NCI-H1417 (cell line): ENCODE results near the gene HMCN2.
A peak's percentile ranks its signal among the peaks of the same experiment; 100 is the strongest.

Source experiments
- DNase-seq, 3 experiments: peaks; one replicate each; lab custom pipeline; 2025; lab: John Stamatoyannopoulos, UW

Gene HMCN2

DNA sequence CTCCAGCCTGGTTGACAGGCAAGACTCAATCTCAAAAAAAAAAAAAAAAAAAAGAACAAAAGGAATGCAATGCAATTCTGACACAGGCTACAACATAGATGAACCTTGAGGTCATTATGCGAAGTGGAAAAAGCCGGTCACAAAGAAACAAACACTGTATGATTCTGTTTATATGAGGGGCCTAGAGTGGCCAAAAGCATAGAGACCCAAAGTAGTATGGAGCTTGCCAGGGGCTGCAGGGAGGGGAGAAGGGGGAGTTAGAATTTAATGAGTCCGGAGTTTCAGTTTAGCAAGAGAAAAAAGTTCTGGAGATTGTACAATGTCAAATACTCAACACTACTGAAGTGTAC, 146.0 kb downstream of the HMCN2 start:
- no peak for DNase-seq

DNA sequence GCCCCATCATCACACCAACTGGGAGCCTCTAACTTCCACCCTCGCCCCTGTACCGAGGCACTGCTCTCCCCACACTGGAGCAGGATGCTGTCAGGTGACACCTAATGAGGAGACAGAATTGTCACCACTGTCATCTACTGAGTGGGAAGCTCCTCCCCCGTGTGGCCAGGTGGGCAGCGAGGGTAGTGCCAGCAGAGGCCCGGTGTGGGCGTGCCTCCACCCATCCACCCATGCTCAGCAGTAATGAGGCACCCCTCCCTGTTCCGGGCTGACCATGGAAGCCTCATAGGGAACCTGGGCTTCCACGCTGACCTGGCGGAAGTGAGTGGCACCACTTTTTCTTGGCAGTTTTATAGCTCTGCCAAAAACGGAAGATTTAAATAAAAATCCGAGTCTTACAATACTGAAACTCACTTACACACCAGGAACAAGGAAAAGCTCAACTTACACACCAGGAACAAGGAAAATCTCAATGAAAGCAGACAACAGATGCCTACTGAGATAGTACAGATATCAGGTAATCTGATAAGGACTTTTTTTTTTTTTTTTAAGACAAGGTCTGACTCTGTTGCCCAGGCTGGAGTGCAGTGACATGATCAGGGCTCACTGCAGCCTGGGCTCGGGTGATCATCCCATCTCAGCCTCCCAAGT, 148.6 kb downstream of the HMCN2 start:
- no peak for DNase-seq

DNA sequence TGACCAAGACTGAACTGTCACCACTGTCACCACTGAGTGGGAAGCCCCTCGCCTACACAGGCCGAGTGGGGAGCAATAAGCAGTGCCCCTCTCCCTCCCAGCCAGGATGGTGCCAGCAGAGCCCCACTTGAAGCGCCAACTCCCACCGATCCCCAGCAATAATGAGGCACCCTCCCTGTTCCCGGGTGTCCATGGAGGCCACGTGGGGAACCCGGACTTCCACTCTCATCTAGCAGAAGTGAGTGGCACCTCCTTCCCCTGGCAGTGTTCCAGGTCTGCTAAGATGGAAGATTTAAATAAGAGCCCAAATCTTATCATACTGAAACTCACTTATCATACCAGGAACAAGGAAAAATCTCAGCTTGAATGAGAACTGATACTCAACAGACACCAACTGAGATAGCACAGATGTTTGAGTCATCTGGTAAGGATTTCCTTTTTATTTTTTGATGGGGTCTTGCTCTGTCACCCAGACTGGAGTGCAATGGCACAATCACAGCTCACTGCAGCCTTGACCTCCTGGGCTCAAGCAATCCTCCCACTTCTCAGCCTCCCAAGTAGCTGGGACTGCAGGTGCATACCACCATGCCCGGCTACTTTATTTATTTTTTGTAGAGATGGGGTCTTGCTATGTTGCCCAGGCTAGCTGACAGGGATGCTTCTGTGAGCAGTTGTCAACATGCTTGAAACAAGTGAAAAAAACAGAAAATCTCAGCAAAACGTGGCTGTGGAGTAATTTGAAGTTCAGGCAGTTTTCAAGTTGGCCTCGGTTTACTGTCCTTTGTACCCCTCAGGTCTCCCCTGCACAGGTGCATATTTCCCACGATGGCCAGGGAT, 149.6 kb downstream of the HMCN2 start:
- DNase-seq: no peak

DNA sequence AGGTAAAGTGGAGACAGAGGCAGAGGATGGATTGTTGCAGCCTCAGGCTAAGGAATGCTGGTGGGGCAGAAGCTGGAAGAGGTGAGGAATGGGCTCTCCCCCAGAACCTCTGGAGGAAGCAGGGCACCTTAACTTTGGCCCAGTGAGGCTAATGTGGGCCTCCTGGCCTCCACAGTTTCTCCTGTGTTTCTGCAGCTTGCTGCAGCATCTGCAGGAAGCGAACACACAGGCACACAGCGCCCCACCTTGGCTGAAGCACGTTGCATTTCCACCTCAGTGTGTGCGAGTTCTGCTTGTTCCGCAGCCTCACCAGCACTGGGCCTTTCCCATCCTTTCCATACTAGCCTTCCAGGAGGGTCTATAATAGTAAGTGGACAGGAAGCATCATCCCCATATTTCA, 152.0 kb downstream of the HMCN2 start:
- no peak for DNase-seq

DNA sequence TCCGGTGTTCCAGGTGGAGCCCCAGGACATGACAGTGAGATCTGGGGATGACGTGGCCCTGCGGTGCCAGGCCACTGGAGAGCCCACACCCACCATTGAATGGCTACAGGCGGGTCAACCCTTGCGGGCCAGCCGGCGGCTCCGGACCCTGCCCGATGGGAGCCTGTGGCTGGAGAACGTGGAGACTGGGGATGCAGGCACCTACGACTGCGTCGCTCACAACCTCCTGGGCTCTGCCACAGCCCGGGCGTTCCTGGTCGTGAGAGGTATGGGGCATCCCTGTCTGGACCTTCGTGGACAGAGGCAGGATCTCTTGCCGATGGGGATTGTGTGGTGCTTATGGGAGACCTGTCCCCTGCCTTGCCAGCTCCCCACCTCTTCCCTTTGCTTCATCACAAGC, 153.2 kb downstream of the HMCN2 start:
- DNase-seq: no peak

DNA sequence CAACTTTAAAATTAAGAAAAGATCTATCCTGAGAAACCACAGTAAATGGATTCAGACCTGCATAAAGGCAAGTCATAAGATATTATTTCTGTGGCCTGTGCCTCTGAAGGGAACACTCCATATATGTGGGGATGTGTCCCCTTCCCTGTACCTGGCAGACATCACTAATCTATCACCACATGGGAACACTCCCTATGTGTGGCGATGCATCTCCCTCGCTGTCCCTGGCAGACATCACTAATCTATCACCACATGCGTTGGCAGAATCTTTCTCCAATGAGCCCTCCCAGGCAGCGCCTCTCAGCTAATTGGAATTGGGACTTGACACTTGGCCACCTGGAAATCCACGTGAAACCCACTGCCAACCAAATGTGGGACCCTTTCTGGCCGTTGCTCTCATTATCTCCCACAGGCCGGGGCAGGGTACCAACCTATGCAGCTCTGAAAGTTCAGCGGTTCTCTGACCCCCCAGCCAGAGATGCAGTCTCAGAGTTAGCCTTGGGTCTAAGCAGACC, 154.0 kb downstream of the HMCN2 start:
- no peak for DNase-seq

DNA sequence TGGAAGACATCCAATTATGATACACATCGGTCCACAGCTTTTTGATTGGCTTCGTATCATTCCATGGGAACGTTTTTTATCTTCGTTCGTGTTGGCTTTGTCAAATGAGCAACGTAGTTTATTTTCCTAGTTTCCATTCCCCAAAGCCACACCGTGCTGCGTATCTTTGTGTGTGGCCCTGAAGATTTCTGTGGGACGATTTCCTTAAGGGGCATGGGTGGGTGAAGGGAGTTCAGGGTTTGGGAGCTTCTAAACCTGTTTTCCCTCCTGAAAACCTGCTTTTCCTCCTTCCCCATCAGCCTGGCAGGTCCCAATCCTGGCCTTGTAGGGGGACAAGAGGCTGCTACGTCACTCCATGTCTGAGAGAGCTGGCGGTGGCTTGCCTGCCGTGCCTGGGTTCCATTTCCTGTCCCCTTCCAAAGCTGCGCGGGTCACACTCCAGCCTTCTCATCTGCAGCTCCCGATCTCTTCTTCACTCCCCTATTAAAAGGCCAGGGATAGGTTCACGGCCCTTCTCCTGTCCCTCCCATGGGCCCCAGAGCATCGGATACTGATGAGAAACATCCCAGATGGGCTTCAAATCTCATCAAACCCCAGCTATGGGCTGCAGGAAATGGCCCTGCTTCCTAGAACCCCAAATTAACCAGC, 155.7 kb downstream of the HMCN2 start:
- DNase-seq: no peak

DNA sequence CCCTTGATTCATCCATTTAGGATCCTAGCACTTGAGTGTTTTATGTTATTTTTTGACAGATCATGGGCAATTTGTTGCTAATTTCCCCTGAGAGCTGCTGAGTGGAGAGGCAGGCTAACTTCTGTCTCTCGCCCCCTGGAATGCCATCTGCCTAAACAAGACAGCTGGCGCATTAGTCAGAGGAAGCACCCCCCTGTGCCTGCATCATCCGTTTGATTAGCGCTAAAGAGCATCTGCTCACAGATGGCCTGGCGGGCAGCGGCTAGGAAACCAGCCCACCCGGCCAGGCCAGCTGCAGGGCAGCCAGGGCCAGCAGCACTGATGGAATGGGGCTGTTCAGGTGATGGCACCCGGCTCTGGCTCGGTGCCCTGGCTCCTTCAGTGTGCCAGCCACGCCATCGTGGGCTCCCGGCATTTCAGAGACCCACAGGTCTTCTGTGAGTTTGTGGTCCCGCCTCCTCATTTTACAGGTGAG, 156.3 kb downstream of the HMCN2 start:
- peak in 2 of 3 experiments; percentile 81 to 92 for DNase-seq

DNA sequence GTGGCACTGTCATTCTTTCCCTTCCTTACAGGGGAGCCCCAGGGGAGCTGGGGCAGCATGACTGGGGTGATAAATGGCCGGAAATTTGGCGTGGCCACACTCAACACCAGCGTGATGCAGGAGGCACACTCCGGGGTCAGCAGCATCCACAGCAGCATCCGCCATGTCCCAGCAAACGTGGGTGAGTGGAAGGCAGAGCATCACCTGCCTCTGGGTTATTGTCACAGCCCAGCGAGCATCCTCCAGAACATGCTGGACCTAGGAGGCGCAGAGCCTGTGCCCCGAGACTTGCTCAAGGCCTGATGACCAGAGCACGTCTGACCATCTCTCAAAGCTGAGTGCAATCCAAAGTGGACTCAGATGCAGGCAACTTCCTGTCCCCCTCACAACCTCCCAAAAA, 157.0 kb downstream of the HMCN2 start:
- DNase-seq: no peak

DNA sequence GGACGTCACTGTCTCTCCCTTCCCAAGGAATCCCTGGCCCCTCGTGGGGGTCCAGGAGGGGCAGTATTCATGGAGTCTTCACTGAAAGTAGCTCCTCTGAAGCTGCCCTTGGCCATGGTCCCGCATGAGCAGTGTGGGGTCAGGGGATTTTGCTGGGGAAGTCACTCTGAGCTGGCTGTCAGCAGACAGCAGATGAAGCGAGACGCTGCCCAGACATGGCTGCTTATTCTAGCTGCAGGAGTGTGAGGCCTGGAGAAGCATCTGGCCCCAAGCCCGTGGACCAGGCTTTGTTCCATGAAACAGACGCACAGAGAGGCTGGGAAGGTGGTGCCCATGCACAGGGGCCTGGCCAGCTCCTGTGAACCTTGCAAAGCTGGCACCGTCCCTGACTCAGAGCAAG, 157.7 kb downstream of the HMCN2 start:
- DNase-seq: no peak

DNA sequence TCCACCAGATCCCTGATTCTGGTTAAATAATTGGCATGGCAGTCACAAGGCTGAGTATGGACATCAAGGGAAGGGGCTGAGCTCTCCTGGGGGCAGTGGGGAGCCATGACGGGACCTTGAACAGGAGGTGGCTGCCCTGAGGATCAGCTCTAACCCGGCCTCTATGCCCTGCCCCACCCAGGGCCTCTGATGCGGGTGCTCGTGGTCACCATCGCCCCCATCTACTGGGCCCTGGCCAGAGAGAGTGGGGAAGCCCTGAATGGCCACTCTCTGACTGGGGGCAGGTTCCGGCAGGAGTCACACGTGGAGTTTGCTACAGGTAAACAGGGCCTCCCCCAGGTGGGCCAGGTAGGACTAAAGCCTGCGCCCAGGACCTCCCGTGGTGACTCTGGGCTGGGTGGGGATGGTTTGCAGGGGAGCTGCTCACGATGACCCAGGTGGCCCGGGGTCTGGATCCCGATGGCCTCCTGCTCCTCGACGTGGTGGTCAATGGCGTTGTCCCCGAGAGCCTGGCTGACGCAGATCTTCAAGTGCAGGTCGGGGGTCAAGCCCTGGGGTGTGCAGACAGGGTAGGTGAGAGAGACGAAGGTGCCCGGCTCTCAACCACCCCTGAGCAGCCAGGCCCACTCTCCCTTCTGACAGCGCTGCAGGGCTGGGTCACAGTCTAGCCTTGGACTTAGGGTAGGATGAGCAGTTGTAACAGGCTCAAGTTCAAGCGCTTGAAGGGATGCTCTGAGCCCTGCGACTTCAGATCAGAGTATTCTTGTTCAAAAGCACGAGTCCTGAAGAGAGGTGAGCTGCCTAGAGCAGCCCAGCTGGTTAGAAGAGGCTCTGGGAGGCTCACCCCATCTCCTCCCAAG, 159.3 kb downstream of the HMCN2 start:
- DNase-seq: no peak

DNA sequence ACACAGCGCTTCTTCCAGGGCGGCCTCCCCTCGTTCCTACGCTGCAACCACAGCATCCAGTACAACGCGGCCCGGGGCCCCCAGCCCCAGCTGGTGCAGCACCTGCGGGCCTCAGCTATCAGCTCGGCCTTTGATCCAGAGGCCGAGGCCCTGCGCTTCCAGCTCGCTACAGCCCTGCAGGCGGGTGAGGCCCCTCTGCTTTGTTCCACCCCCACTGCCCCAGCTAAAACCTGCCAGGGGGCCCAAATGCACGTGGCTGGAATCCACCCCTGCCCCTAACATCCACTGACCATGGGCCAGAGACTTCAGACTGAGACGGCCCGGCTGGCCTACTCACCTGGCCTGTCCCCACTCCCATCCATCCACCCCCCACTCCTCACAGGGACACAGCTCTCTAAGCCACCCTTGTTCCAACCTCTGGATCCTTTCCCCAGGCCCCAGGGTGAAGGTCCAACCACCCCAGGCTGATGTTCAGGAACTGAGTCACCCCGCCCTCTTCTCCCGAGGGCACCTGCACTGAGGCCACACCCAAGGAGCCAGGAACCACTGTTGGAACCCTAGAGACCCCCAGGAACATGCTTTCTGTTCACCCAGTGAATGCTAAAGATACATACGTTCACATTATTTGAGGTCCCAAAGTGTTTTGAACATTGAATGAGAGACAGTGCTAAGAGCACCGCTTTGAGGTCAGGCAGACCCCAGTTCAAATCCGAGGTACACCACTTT, 160.3 kb downstream of the HMCN2 start:
- no peak for DNase-seq

DNA sequence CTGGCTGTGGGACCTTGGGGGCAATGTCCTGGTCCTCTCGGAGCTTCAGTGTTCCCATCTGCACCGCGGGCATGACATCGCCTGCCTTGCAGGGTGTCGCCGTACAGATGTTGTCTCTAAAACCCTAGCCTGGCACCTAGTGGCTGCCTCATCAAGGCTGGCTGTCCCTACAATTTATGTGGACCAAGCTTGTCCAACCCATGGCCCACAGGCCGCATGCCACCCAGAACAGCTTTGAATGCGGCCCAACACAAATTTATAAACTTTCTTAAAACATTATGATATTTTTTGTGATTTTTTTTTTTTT, 160.9 kb downstream of the HMCN2 start:
- no peak for DNase-seq

DNA sequence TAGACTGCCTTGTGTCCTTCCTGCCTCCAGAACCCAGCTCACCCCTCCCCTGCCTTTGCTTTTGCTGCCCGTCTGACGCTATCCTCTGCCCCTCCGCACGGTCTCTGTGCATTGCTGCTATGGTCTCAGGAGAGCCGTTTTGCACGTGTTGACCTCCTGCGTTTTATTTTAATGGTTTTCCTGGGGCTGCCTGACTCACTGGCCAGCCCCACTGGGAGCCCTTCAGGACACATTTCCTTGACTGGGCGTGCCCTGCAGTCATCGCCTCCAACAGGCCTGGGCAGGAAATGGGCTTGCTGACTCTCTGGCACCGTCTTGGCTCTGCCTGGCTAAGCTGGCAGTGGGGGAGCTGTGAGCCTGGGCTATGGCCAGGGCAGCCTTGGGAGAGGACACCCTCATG, 161.3 kb downstream of the HMCN2 start:
- peak in 2 of 3 experiments; percentile 6 to 18 for DNase-seq

DNA sequence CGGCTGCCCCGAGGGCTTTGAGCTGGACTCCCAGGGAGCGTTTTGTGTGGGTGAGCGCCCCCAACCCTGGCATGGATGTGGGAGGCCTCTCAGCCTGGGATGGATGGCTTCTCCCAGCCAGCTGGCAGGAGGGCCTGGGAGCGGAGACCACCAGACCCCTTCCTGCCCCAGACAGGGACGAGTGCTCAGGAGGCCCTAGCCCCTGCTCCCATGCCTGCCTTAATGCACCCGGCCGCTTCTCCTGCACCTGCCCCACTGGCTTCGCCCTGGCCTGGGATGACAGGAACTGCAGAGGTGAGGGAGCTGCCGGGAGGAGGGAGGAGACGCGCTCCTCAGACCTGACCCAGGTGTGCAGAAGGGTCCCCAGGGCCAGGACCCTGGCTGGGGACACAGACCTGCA, 161.8 kb downstream of the HMCN2 start:
- DNase-seq: no peak

DNA sequence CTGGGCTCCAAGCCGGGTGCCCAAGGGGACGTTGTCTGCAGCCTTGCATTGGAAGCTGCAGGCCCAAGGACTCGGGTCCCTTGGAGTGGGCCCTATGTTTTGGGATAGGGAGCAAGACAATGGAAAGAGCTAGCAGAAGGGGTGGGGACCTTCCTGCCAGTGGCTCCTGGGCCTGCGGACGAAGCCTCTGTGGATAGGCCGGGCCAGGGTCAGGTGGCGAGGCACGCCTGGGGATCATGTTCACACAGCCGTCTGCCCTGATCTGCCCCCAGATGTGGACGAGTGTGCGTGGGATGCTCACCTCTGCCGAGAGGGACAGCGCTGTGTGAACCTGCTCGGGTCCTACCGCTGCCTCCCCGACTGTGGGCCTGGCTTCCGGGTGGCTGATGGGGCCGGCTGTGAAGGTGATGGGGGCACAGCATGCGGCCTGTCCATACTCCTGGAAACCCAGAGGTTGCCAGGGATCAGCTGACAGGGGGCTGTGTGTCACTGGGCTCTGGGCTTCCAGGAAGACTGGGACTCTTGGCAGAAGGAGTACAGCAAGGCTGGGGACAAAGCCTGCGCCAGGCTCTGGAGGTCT, 162.6 kb downstream of the HMCN2 start:
- no peak for DNase-seq

DNA sequence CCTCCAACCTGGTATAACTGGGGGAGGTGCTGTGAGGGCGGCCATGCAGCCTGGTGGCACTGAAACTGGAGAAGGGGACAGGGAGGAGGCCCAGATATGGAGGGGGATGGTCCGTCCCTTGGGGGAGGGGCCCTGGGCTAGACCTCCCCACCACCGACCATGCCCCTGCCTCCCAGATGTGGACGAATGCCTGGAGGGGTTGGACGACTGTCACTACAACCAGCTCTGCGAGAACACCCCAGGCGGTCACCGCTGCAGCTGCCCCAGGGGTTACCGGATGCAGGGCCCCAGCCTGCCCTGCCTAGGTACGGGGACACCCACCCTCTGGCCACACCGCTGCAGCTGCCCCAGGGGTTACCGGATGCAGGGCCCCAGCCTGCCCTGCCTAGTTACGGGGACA, 163.8 kb downstream of the HMCN2 start:
- no peak for DNase-seq

DNA sequence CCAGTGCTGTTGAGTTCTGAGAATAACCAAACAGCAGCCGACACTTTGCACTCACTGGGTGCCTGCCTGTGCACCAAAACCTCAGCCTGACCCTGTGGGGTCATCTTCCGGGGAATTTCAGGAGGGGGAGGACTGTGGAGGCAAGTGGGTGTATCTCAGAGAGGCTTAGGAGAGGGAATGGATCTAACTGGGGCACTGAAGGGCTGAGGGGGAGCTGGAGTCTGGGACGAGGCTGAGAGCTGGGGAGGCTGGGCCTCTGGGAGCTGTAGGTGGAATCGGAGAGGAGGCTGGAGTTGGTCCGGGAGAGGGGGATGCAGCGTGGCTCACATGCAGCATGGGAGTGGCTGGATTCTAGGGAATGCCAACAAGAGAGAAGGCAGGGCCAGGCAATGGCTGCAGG, 164.3 kb downstream of the HMCN2 start:
- no peak for DNase-seq

DNA sequence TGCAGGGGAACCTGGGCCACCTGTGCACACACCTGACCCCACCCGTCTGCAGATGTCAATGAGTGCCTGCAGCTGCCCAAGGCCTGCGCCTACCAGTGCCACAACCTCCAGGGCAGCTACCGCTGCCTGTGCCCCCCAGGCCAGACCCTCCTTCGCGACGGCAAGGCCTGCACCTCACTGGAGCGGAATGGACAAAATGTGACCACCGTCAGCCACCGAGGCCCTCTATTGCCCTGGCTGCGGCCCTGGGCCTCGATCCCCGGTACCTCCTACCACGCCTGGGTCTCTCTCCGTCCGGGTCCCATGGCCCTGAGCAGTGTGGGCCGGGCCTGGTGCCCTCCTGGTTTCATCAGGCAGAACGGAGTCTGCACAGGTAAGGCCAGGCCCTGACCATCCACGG, 164.7 kb downstream of the HMCN2 start:
- DNase-seq: no peak

DNA sequence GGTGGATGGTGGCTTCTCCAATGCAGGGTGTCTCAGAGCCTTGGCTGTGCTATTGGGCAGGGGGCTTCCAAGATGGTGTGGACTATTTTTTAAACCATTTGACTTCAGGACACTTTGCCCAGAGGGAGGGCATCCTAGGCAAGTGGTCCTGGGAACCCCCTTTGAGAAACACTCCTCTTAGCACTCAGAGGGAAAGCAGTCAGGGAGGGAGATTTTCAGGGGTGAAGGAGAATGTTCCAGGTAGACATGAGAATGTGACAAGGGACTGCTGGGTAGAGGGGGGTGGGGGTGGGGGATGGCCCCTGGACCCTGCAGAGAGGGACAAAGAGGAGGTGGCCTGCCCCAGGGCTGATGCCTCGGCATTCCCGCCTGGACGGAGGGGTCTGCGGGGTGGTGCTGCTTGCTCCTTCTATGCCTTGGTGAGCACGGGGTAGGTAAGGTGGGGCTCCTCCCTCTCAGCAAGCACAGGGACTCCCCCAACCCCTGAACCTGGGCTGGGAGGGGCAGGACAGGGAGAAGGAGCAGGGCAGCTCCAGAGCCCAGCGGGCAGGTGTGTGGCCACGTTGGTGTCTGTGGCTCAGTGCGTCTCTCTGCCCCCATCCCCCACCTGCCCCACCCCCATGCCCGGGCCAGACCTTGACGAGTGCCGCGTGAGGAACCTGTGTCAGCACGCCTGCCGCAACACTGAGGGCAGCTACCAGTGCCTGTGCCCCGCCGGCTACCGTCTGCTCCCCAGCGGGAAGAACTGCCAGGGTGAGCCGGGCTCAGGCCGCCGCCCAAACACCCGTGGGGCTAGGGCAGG, 165.4 kb downstream of the HMCN2 start:
- no peak for DNase-seq
